Fibroblast of gingiva (primary cell): ENCODE measurements around the gene SMG1.
"Not testable (repeated sequence)": the region's sequence is repeated elsewhere in the genome, so short reads cannot be mapped to it uniquely, and the experiment has no call there.

Experiments used
- DNase-seq: peaks from one replicate; pipeline ENCODE4 v3.0.0-alpha.2; 2011; ENCODE audit warnings: low read depth

SMG1 gene

GRCh38 chr16:18800293-18800692 lies 125.9 kb downstream of the SMG1 start:
- no peak for DNase-seq

GRCh38 chr16:18799500-18799899 lies 126.7 kb downstream of the SMG1 start:
- DNase-seq = no peak

DNA sequence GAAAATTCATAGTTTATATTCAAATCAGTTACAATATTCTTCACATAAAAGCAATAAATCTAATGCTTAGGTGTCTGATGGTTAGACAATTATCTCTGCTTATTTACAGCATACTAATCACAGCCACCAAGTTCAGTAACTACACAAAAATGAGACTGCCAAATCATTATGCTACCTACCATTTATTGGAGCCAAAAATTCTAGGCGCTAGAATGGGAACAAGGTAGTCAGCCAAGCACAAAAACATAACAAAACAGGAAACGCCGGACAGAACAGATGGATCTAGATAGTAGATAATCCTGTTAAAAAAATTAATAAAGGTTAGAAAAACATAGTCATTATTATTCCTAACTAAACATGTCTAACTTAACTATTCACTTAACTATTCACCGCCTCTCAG lies 128.5 kb downstream of the SMG1 start:
- no peak for DNase-seq

DNA sequence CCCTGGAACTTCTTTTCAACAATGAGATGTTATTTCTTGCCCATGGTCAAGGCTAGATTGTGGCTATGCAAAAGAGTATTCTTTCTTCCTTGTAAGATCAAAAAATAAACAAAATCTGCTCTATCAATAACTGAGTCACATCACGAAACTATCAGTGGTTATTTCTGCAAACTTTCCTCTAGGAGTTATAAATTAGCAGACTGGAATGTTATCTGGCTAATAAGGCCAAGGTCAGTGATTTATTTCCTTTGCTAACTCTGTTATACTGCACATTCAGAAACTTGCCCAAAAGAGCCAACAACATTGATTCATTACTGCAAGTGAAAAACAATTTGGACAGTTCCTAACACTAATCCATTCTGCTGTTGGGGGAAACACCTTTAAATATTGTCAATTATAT lies 129.8 kb downstream of the SMG1 start:
- DNase-seq = no peak

DNA sequence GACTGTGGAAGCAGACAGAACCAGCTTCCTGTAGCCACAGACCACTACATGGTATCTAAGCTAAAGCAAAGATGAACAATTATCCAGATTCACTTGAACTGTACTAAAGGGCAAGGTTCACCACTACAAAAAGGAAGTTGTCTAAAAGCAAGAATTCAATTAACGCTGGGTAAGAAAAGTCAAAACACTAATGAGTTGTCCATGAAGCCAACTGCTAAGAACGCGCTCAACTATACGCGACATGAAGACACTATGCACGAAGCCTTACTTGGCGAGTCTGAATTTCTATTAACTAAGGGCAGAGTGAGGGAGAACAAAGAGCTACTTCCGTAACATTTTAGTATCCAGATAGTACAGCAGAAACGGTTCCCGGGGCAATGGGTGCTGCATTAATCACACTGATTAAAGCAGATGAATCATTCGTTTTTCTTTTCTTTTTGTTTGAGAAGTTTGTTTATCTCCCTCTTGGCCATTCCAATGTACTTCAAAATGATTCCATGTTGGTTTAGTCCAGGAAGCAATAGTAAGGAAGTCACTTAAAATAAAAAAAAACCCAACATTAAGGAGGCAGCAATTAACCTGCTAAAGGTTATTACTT lies 133.3 kb downstream of the SMG1 start:
- no peak for DNase-seq

DNA sequence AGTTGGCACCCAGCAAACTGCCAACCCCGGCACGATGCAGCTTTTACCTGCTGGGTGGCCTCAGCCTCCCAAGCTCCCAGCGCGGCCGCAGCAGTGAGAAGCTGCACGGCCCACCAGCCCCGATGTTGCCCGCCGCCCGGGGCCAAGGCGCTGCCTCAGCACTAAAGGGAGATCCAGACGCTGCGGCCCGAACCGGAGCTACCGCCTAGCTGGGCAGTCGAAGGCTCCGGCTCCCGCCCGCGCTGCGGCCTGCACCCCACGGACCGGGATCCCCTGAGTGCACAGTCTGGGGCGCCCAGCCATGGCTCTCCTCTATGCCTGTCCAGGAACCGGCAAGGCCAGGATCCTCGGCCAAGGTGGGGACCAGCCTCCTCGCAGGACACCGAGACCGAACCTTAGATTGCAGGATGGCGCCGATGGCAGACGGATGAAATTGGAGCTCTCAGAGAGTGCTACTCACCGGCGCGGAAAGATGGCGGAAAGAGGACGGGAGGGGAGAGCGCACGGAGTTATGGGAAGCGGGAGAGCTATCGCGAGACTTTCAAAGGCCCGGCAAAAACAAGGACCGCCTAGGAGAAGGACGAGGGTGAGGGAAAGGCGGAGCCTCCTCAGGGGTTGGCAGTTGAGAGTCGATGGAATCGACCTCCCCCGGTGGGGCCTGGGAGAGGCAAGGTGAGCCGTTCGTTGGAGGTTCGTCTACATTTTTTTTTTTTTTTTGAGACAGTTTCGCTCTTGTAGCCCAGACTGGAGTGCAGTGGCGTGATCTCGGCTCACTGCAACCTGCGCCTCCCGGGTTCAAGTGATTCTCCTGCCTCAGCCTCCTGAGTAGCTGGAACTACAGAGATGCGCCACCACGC lies 136.1 kb downstream of the SMG1 start, which contains the start of gene RPS15A:
Gene RPS15A (minus strand): TSS at position 485 of the 857 bp plus-strand sequence. CDS start 1,221 bp downstream, outside the sequence.
- peak; percentile 97 for DNase-seq

GRCh38 chr16:18789515-18789849 lies 136.7 kb downstream of the SMG1 start:
- no peak for DNase-seq

GRCh38 chr16:18788828-18789514 lies 137.2 kb downstream of the SMG1 start:
- DNase-seq = no peak

DNA sequence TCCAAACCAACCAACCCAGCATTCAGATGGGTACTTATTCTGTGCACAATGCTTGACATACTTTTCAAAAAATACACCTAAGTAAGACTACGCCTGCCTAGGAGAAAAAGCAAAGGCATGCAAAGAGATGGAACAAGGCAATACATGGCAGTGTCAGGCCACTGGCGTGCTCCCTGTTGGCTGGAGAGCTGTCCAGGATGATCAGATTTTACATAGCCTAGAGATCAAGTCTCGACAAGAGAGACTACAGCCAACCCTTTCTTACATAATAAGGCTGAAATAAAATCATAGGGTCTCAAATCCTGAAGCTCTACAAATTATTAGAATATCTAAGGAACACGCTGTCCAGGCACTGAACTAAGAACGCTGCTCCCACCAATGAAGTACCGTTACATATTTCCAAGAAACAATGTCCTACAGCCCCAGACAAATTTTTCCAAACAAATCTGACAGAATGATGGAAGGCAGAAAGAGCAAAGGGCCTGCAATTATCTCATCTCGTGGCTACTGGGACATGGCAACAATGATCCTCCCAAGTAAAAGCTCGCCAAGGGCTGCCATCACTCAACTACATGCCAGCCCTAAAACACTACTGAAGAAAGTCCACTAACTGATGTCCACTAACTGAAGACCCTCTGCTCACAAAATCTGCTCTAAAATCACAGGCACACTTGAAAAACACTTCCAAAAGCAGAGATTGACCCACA lies 141.1 kb downstream of the SMG1 start:
- no peak for DNase-seq

- no peak for DNase-seq
Measured at GRCh38 chr16:18783430-18784341, 142.5 kb downstream of the SMG1 start.

- no peak for DNase-seq
Measured at GRCh38 chr16:18782697-18783429, 143.3 kb downstream of the SMG1 start.

DNA sequence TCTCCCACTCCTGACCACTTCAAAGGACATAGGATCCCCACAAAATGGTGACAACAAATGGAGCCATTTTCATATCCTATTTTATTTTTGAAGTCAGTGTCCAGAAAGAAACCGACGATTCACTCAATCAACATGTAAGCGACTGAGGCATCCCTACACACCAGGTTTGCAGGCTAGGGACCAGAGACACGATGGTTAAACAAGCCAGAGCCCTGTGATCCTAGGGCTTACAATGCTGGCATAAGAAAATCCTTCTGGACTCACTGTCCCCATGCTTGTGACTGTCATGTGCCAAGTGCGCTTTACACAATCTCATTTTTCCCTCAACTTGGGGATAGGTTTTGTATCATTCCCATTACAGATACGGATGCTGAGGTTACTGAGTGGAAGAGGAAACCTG lies 145.0 kb downstream of the SMG1 start:
- DNase-seq = not testable (repeated sequence)

GRCh38 chr16:18780460-18781026 lies 145.7 kb downstream of the SMG1 start:
- not testable (repeated sequence) for DNase-seq

GRCh38 chr16:18777664-18778063 lies 148.5 kb downstream of the SMG1 start:
- DNase-seq = not testable (repeated sequence)

GRCh38 chr16:18776334-18776733 lies 149.9 kb downstream of the SMG1 start:
- not testable (repeated sequence) for DNase-seq

DNA sequence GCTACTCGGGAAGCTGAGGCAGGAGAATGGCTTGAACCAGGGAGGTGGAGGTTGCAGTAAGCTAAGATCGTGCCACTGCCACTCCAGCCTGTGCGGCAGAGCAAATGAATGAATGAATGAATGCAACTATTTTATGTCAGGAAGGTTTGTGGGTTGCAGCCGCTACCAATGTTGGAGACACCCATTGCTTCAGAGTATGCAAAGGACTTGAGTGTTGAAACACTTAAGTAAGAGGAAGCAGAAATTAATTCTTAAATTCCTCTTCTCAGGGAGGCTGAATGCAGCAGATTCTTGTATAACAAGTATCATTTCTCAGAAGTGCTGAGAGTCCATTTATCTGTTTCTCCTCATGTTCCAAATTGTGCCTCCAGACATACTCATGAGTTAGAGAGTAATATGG lies 151.6 kb downstream of the SMG1 start:
- not testable (repeated sequence) for DNase-seq

DNA sequence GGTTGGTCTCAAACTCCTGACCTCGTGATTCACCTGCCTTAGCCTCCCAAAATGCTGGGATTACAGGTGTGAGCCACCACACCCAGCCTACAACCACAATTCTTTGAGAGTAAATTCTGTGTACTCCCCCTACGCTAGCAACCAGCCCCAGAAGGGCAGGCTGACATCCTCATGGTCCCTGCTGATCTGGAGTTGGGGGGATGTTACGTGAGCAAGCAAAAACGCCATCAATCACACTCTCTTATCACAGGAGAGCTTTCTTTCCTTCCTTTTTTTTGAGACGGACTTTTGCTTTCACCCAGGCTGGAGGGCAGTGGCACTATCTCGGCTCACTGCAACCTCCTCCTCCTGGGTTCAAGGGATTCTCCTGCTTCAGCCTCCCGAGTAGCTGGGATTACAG lies 154.0 kb downstream of the SMG1 start:
- not testable (repeated sequence) for DNase-seq

DNA sequence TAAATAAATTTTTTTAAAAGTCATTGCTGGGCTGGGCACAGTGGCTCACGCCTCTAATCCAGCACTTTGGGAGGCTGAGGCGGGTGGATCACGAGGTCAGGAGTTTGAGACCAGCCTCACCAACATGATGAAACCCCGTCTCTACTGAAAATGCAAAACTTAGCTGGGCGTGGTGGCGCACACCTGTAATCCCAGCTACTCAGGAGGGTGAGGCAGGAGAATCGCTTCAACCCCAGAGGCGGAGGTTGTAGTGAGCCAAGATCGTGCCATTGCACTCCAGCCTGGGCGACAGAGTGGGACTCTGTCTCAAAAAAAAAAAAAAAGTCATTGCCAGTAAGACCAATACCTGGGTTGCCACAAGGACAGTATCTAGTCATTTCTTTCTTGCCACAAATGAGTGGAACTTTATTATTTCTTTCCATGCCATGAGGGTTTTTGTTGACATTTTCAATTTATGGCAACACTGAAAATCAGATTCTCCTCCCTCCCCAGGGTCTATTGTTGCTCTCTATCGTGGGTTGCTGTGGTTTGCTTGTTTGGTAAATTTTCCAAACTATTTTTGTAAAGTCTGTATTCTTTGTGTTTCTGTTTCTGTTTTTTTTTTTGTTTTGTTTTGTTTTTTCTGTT lies 155.8 kb downstream of the SMG1 start:
- not testable (repeated sequence) for DNase-seq

DNA sequence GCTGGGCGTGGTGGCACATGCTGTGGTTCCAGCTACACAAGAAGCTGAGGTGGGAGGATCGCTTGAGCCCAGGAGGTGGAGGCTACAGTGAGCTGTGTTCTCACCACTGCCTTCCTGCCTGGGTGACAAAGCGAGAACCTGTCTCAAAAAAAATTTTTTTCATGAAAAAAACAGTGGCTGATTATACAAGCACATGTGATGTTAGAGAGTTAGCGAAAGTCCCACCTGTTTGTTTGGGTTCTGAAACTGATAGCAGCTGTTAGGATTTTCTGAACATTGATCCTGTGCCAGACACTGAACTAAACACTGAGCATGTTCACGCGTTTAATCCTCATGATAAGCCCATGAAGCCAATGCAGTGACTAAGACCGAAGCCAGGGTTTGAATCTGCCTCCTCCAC lies 159.0 kb downstream of the SMG1 start:
- DNase-seq = not testable (repeated sequence)

- not testable (repeated sequence) for DNase-seq
Measured at GRCh38 chr16:18762713-18763112, 163.5 kb downstream of the SMG1 start.
